Loucy (cell line): Measurements from ENCODE around the gene IGSF21.

Experiments
- H2AFZ ChIP-seq: fragments of 200-600 bp; sonication (generic); 2 replicates; pipeline ENCODE4 v1.6.0; 2016; ENCODE audit warnings: antibody characterized with exemption, mild to moderate bottlenecking, low read length, moderate library complexity
- H3F3A ChIP-seq: fragments of 200-600 bp; 2 replicates; pipeline ENCODE4 v1.6.0; 2016; ENCODE audit warnings: antibody characterized with exemption, low read depth, mild to moderate bottlenecking
- H3K27me3 ChIP-seq: fragments of 200-600 bp; sonication (generic); 2 replicates; pipeline ENCODE4 v1.6.1; 2014; ENCODE audit warnings: low read length, mild to moderate bottlenecking; ENCODE audit not compliant: insufficient read depth, poor library complexity, severe bottlenecking
- H3K36me3 ChIP-seq: fragments of 200-600 bp; sonication (generic); 2 replicates; pipeline ENCODE4 v1.6.1; 2016; ENCODE audit warnings: low read length; ENCODE audit not compliant: insufficient read depth
- H3K4me1 ChIP-seq: fragments of 200-600 bp; sonication (generic); 2 replicates; pipeline ENCODE4 v1.5.1; 2014; ENCODE audit warnings: low read length, mild to moderate bottlenecking; ENCODE audit not compliant: insufficient read depth, poor library complexity, severe bottlenecking
- H3K4me2 ChIP-seq: fragments of 200-600 bp; sonication (generic); 2 replicates; pipeline ENCODE4 v1.6.0; 2014; ENCODE audit warnings: antibody characterized with exemption, low read length, low read depth, mild to moderate bottlenecking; ENCODE audit not compliant: poor library complexity, severe bottlenecking
- H3K4me3 ChIP-seq: fragments of 200-600 bp; sonication (generic); 2 replicates; pipeline ENCODE4 v1.5.1; 2014; ENCODE audit warnings: low read length, mild to moderate bottlenecking, mixed read lengths; ENCODE audit not compliant: poor library complexity, severe bottlenecking
- H3K79me2 ChIP-seq: fragments of 200-600 bp; sonication (generic); 2 replicates; pipeline ENCODE4 v1.6.1; 2014; ENCODE audit warnings: low read length; ENCODE audit not compliant: insufficient read depth
- H3K9ac ChIP-seq: fragments of 200-600 bp; sonication (generic); 2 replicates; pipeline ENCODE4 v1.6.0; 2014; ENCODE audit warnings: mild to moderate bottlenecking, low read depth, low read length, moderate library complexity; ENCODE audit not compliant: poor library complexity, severe bottlenecking
- H3K9me2 ChIP-seq: fragments of 200-600 bp; sonication (generic); replicated peaks from 2 replicates; pipeline ENCODE4 v1.6.1; 2016; ENCODE audit warnings: low read depth, low read length, mixed read lengths
- H3K9me3 ChIP-seq: fragments of 200-600 bp; sonication (generic); 2 replicates; pipeline ENCODE4 v1.6.1; 2014; ENCODE audit warnings: mild to moderate bottlenecking, antibody characterized with exemption, low read length, low read depth; ENCODE audit not compliant: insufficient read depth
- H4K20me1 ChIP-seq: fragments of 200-600 bp; sonication (generic); 2 replicates; pipeline ENCODE4 v1.6.0; 2014; ENCODE audit warnings: antibody characterized with exemption, low read length, mild to moderate bottlenecking; ENCODE audit not compliant: insufficient read depth, poor library complexity, severe bottlenecking
- CTCF ChIP-seq: fragments of 200-600 bp; sonication (generic); conservative IDR thresholded peaks from 2 replicates; pipeline ENCODE4 v1.5.1; 2014; ENCODE audit warnings: mild to moderate bottlenecking, antibody characterized with exemption, low read length
- EZH2phosphoT487 ChIP-seq: fragments of 200-600 bp; IDR thresholded peaks from 2 replicates; pipeline ENCODE4 v1.6.1; 2018; ENCODE audit warnings: antibody characterized with exemption, mild to moderate bottlenecking, moderate library complexity, borderline replicate concordance

IGSF21 gene

GRCh38 chr1:18192182-18192581 lies 84.6 kb downstream of the IGSF21 start:
- no peaks in the 10 kb centered on the region for H3K9me2 ChIP-seq
- TF ChIP-seq CTCF (no peak), EZH2phosphoT487 (no peak)

GRCh38 chr1:18192974-18193373 lies 85.4 kb downstream of the IGSF21 start:
- no peaks in the 10 kb centered on the region for H3K27me3 ChIP-seq
- no peak overlapping the region for H2AFZ ChIP-seq
- no peaks in the 10 kb centered on the region for H3K9me3 ChIP-seq
- no peak overlapping the region for H3K4me2 ChIP-seq
- no peaks in the 10 kb centered on the region for H3K79me2 ChIP-seq
- no peaks in the 10 kb centered on the region for H3K9me2 ChIP-seq
- H3K4me3 ChIP-seq = no peak overlapping the region
- no peak for TF ChIP-seq CTCF
- no peak for TF ChIP-seq EZH2phosphoT487
- H4K20me1 ChIP-seq = no peaks in the 10 kb centered on the region
- H3F3A ChIP-seq = no peaks in the 10 kb centered on the region
- H3K36me3 ChIP-seq = no peaks in the 10 kb centered on the region
- no peaks in the 10 kb centered on the region for H3K4me1 ChIP-seq
- H3K9ac ChIP-seq = no peak overlapping the region

More at GRCh38 chr1:18192182-18192581, 84.6 kb downstream of the IGSF21 start:
- H3K36me3 ChIP-seq = no peaks in the 10 kb centered on the region
- no peak overlapping the region for H2AFZ ChIP-seq
- H3K4me1 ChIP-seq = no peaks in the 10 kb centered on the region
- H4K20me1 ChIP-seq = no peaks in the 10 kb centered on the region
- H3K79me2 ChIP-seq = no peaks in the 10 kb centered on the region
- H3K4me3 ChIP-seq = no peak overlapping the region
- no peak overlapping the region for H3K4me2 ChIP-seq
- H3K27me3 ChIP-seq = no peaks in the 10 kb centered on the region
- no peaks in the 10 kb centered on the region for H3K9me3 ChIP-seq
- H3K9ac ChIP-seq = no peak overlapping the region
- no peaks in the 10 kb centered on the region for H3F3A ChIP-seq

GRCh38 chr1:18197299-18197698 lies 89.7 kb downstream of the IGSF21 start:
- H3K27me3 ChIP-seq = no peaks in the 10 kb centered on the region
- no peaks in the 10 kb centered on the region for H3K79me2 ChIP-seq
- no peaks in the 10 kb centered on the region for H3K9me2 ChIP-seq
- H3K4me3 ChIP-seq = no peak overlapping the region
- H4K20me1 ChIP-seq = no peaks in the 10 kb centered on the region
- H2AFZ ChIP-seq = no peak overlapping the region
- H3K9me3 ChIP-seq = no peaks in the 10 kb centered on the region; the same call in 1 of the 2 replicates
- no peak overlapping the region for H3K4me2 ChIP-seq
- TF ChIP-seq CTCF (no peak), EZH2phosphoT487 (no peak)
- H3K36me3 ChIP-seq = no peaks in the 10 kb centered on the region
- H3K4me1 ChIP-seq = no peaks in the 10 kb centered on the region
- no peaks in the 10 kb centered on the region for H3F3A ChIP-seq
- no peak overlapping the region for H3K9ac ChIP-seq
